K562 (cell line): ENCODE data around the gene MMP1. TPM values are rescaled to one million over a fixed set of nuclear protein-coding genes. Genes with fewer than 3 reads are reported as not detected.

ENCODE experiments used
- ATAC-seq: fragments of 200-7000 bp; cut with Tn5 transposase; 3 replicates; pipeline ENCODE4 v1.9.1; 2020; ENCODE audit warnings: moderate library complexity
- BruUV-seq: library from RNA; stranded (reverse); fragments of 400-500 nt; replicated peaks from 2 replicates; lab custom pipeline; 2021; lab: Mats Ljungman, UMichigan
- CTCF ChIA-PET: fragments of 300-600 bp; formaldehyde crosslinking; extraction: SDS; loops from one replicate; lab custom pipeline; 2021; ENCODE audit warnings: low intra/inter-chr PET ratio; lab: Yijun Ruan, JAX
- POLR2A ChIA-PET: fragments of 300-600, 350-650 bp; sonication (Branson Sonifier 250); formaldehyde crosslinking; extraction: SDS; loops from one replicate; lab custom pipeline; 2021; ENCODE audit warnings: antibody characterized with exemption, inconsistent platforms; lab: Yijun Ruan, JAX
- DNase-seq, 4 experiments: peaks; one replicate each; pipeline versions ENCODE4 v3.0.0 to v3.0.0-alpha.2; 2011 to 2018; ENCODE audit warnings: low spot score in 3 of 4, mixed read lengths in 3 of 4; ENCODE audit errors: extremely low read depth in 1 of 4
- FAIRE-seq: peaks from 2 replicates; lab custom pipeline; 2011; peaks lifted over from hg19 to GRCh38; lab: Jason Lieb, UNC
- H2AFZ ChIP-seq: 2 replicates; pipeline ENCODE4 v1.6.0; 2011; ENCODE audit warnings: low read depth, low read length, control low read depth, inconsistent platforms
- H3K27ac ChIP-seq: fragments of 200-600 bp; 3 replicates; pipeline ENCODE4 v1.8.0; 2011; ENCODE audit warnings: low read depth, mild to moderate bottlenecking, control low read depth, inconsistent platforms, low read length, moderate library complexity, mixed read lengths; ENCODE audit errors: extremely low read depth
- H3K27me3 ChIP-seq, 2 experiments: fragments of 300-600 bp in 1 of 2; 2 replicates in 1 of 2; 3 replicates in 1 of 2; pipeline versions ENCODE4 v1.6.0 to v1.8.0; 2011; ENCODE audit warnings: inconsistent platforms in 2 of 2, low read length in 2 of 2, mild to moderate bottlenecking in 1 of 2, mixed read lengths in 1 of 2, moderate library complexity in 1 of 2; ENCODE audit not compliant: control insufficient read depth in 2 of 2, insufficient read depth in 2 of 2
- H3K36me3 ChIP-seq: fragments of 300-600 bp; 3 replicates; pipeline ENCODE4 v1.8.0; 2011; ENCODE audit warnings: mild to moderate bottlenecking, low read length, inconsistent platforms; ENCODE audit not compliant: control insufficient read depth, insufficient read depth
- H3K4me1 ChIP-seq, 2 experiments: fragments of 200-600 bp in 1 of 2; replicated peaks in 1 of 2; 2 replicates in 1 of 2; 3 replicates in 1 of 2; pipeline versions ENCODE4 v1.5.1 to v1.8.0; 2011; ENCODE audit warnings: inconsistent platforms in 2 of 2, low read length in 2 of 2, mild to moderate bottlenecking in 1 of 2, mixed read lengths in 1 of 2, moderate library complexity in 1 of 2; ENCODE audit not compliant: control insufficient read depth in 2 of 2, insufficient read depth in 2 of 2
- H3K4me2 ChIP-seq: 2 replicates; pipeline ENCODE4 v1.6.1; 2011; ENCODE audit warnings: low read length, control low read depth, inconsistent platforms, mixed read lengths; ENCODE audit not compliant: insufficient read depth
- H3K4me3 ChIP-seq: fragments of 200-600 bp; sonication (generic), shearing (Covaris generic); 2 replicates; pipeline ENCODE4 v1.5.1; 2016; ENCODE audit warnings: control low read depth, inconsistent platforms
- H3K79me2 ChIP-seq: fragments of 200-600 bp; 3 replicates; pipeline ENCODE4 v1.8.0; 2011; ENCODE audit warnings: low read length, inconsistent platforms; ENCODE audit not compliant: control insufficient read depth, insufficient read depth
- H3K9ac ChIP-seq, 2 experiments: 2 replicates each; pipeline versions ENCODE4 v1.6.0 to v1.6.1; 2011; ENCODE audit warnings: low read depth in 2 of 2, low read length in 2 of 2, control low read depth in 1 of 2, inconsistent platforms in 1 of 2, mild to moderate bottlenecking in 1 of 2, mixed read lengths in 1 of 2; ENCODE audit not compliant: insufficient read depth in 1 of 2
- H3K9me1 ChIP-seq: one replicate; pipeline ENCODE4 v1.6.0; 2011; ENCODE audit warnings: inconsistent platforms, mild to moderate bottlenecking, low read length, moderate library complexity; ENCODE audit not compliant: control insufficient read depth, insufficient read depth
- H3K9me3 ChIP-seq: replicated peaks from 2 replicates; pipeline ENCODE4 v1.5.1; 2011; ENCODE audit warnings: low read depth, low read length, inconsistent platforms; ENCODE audit not compliant: control insufficient read depth, insufficient read depth
- H4K20me1 ChIP-seq: replicated peaks from 2 replicates; pipeline ENCODE4 v1.6.1; 2011; ENCODE audit warnings: low read length, inconsistent platforms, mixed read lengths; ENCODE audit not compliant: control insufficient read depth, insufficient read depth
- DACH1 ChIP-seq: fragments of 450-650 bp; IDR thresholded peaks from 2 replicates; pipeline ENCODE4 v1.6.1; 2018; ENCODE audit not compliant: partially characterized antibody
- HNRNPH1 ChIP-seq: fragments of 200-400 bp; formaldehyde crosslinking; optimal IDR thresholded peaks from 2 replicates; pipeline ENCODE3; 2017; ENCODE audit warnings: low read depth, mild to moderate bottlenecking, low read length, moderate library complexity
- KLF10 ChIP-seq: fragments of 250-450 bp; sonication (Bioruptor Pico); IDR thresholded peaks from 2 replicates; pipeline ENCODE4 v1.6.1; 2021; ENCODE audit warnings: matching md5 sums
- LEF1 ChIP-seq: fragments of 450-650 bp; IDR thresholded peaks from 2 replicates; pipeline ENCODE4 v1.6.1; 2016; ENCODE audit warnings: mild to moderate bottlenecking
- MAZ ChIP-seq, 2 experiments: fragments of 450-650 bp in 1 of 2; sonication (generic) in 1 of 2; formaldehyde crosslinking; IDR thresholded peaks in 1 of 2; conservative IDR thresholded peaks in 1 of 2; 2 replicates each; pipeline versions ENCODE4 v1.4.0 to v1.5.0; 2020; ENCODE audit warnings: mild to moderate bottlenecking in 1 of 2, missing genetic modification reagents in 1 of 2
- MIER1 ChIP-seq: fragments of 450-650 bp; IDR thresholded peaks from 2 replicates; pipeline ENCODE4 v1.6.1; 2016; ENCODE audit warnings: antibody characterized with exemption, mild to moderate bottlenecking, low read depth
- MXI1 ChIP-seq: IDR thresholded peaks from 2 replicates; pipeline ENCODE4 v1.6.1; 2011; ENCODE audit warnings: low read depth, mild to moderate bottlenecking, improper control_type of control experiment, low read length
- RHOXF2B ChIP-seq: fragments of 250-450 bp; sonication (Bioruptor Pico); conservative IDR thresholded peaks from 2 replicates; pipeline ENCODE4 v1.5.1; 2021
- SRSF7 ChIP-seq: fragments of 200-400 bp; formaldehyde crosslinking; optimal IDR thresholded peaks from 2 replicates; pipeline ENCODE3; 2017; ENCODE audit warnings: mild to moderate bottlenecking, low read depth, low read length
- XRCC3 ChIP-seq: fragments of 450-650 bp; IDR thresholded peaks from 2 replicates; pipeline ENCODE4 v1.6.1; 2017; ENCODE audit warnings: mild to moderate bottlenecking, moderate library complexity
- ZNF217 ChIP-seq: sonication (generic); formaldehyde crosslinking; IDR thresholded peaks from 2 replicates; pipeline ENCODE4 v1.8.0; 2022; ENCODE audit warnings: mild to moderate bottlenecking, missing genetic modification reagents
- ZNF444 ChIP-seq: fragments of 250-450 bp; sonication (Bioruptor Pico); IDR thresholded peaks from 2 replicates; pipeline ENCODE4 v1.4.0; 2020; ENCODE audit warnings: mild to moderate bottlenecking, moderate library complexity
- ZNF561 ChIP-seq: fragments of 450-650 bp; formaldehyde crosslinking; conservative IDR thresholded peaks from 2 replicates; pipeline ENCODE4 v1.4.0; 2020; ENCODE audit warnings: mild to moderate bottlenecking, moderate library complexity
- ZNF586 ChIP-seq: fragments of 450-650 bp; formaldehyde crosslinking; conservative IDR thresholded peaks from 2 replicates; pipeline ENCODE4 v1.4.0; 2020; ENCODE audit warnings: mild to moderate bottlenecking, moderate library complexity
- ZNF695 ChIP-seq: fragments of 450-650 bp; formaldehyde crosslinking; IDR thresholded peaks from 2 replicates; pipeline ENCODE4 v1.4.0; 2020; ENCODE audit warnings: mild to moderate bottlenecking, moderate library complexity
- WGBS: fragments of 100-300 bp; shearing (Covaris generic); methylation state at CpG from one replicate; pipeline ENCODE4 v1.1.6; 2016; ENCODE audit warnings: low coverage, mixed read lengths; ENCODE audit not compliant: insufficient coverage; ENCODE audit errors: missing lambda C conversion rate; 5-methylcytosine and 5-hydroxymethylcytosine counted together
- in situ Hi-C: fragments of 300-500 bp; cut with MboI; formaldehyde crosslinking; loops from 4 replicates; pipeline ENCODE4 v1.15.0; 2018; ENCODE audit warnings: inconsistent platforms, mixed read lengths
- intact Hi-C: fragments of 100-400 bp; cut with micrococcal nuclease; formaldehyde crosslinking; loops from 2 replicates; pipeline ENCODE4 v1.14.2; 2022
- polyA plus RNA-seq, 8 experiments: library from polyadenylated mRNA; depleted of rRNA in 4 of 8; stranded (reverse) in 5 of 8; unstranded in 3 of 8; fragments of >200 nt; fragmentation: Nextera tagmentation in 2 of 8; fragmentation: Illumina TruSeq in 1 of 8; extraction: Ambion mirVana in 2 of 8; extraction: Trizol in 1 of 8; gene quantifications; 2 replicates each; pipeline versions ENCODE4 v1.2.1 to v1.2.3, GENCODE V29; 2011 to 2014; ENCODE audit warnings: inconsistent platforms in 1 of 8, missing spikeins in 1 of 8
- total RNA-seq, 7 experiments: library from RNA; depleted of rRNA in 6 of 7; stranded (reverse); fragments of >200 nt in 6 of 7; fragmentation: Illumina TruSeq in 2 of 7; extraction: Trizol in 2 of 7; gene quantifications; 2 replicates each; pipeline versions ENCODE4 v1.2.1 to v1.2.3, GENCODE V29; 2011 to 2021; ENCODE audit warnings: low replicate concordance in 1 of 7
- TF ChIP-seq, protein P1 (sequence below), 2 experiments: fragments of 450-650 bp in 1 of 2; sonication (generic) in 1 of 2; formaldehyde crosslinking; conservative IDR thresholded peaks; 2 replicates each; pipeline versions ENCODE4 v1.4.0 to v1.8.1; 2020 to 2022; ENCODE audit warnings: mild to moderate bottlenecking in 1 of 2, missing genetic modification reagents in 1 of 2
- TF ChIP-seq, protein P2 (sequence below): IDR thresholded peaks from 2 replicates; pipeline ENCODE4 v1.6.1; 2016; ENCODE audit warnings: missing genetic modification characterization, missing compliant biosample characterization
- TF ChIP-seq, protein P3 (sequence below), 3 experiments: fragments of 200-800 bp in 1 of 3; fragments of 250-450 bp in 1 of 3; fragments of 450-650 bp in 1 of 3; sonication (Bioruptor Pico) in 1 of 3; sonication (Bioruptor generic) in 1 of 3; formaldehyde crosslinking in 1 of 3; IDR thresholded peaks; 2 replicates each; pipeline versions ENCODE4 v1.6.1 to v1.8.0; 2016 to 2022; ENCODE audit warnings: mild to moderate bottlenecking in 2 of 3, missing genetic modification characterization in 2 of 3, missing compliant biosample characterization in 1 of 3, moderate library complexity in 1 of 3

Gene MMP1
- total and polyA plus RNA-seq, 9 of the 15 experiments (the other 6 are each of a cell fraction or from before 2014, with no cell fraction given), result 0.06 to 0.33 (median 0.15) TPM; not detected in 2

GRCh38 chr11:102802341-102802740 lies 4.4 kb upstream of the MMP1 start:
- in situ Hi-C loops, result no loop called here
- no peak overlapping the region for H3K4me2 ChIP-seq

More at GRCh38 chr11:102802341-102802740, 4.4 kb upstream of the MMP1 start:
- H3K4me1 ChIP-seq, result no peaks in the 10 kb centered on the region
- ChIA-PET POLR2A (no interaction called here), CTCF (no interaction called here)
- no peak overlapping the region for H3K4me3 ChIP-seq
- WGBS, result 0% methylated on average over 2 of the region's 2 CpGs
- no peak for ATAC-seq
- no peaks in the 10 kb centered on the region for H3K9me3 ChIP-seq
- no TSS peak for BruUV-seq
- H3K36me3 ChIP-seq, result no peaks in the 10 kb centered on the region
- no peaks in the 10 kb centered on the region for H3K27me3 ChIP-seq
- H3K79me2 ChIP-seq, result no peaks in the 10 kb centered on the region
- no peak overlapping the region for H3K9ac ChIP-seq
- no peak for FAIRE-seq
- H4K20me1 ChIP-seq, result no peaks in the 10 kb centered on the region
- no peaks in the 10 kb centered on the region for H3K9me1 ChIP-seq
- no peak overlapping the region for H2AFZ ChIP-seq
- no peak for TF ChIP-seq HNRNPH1
- no peak for TF ChIP-seq RHOXF2B (CRISPR knock-in tag)
- no peak for TF ChIP-seq MIER1
- no peak for TF ChIP-seq XRCC3
- TF ChIP-seq ZNF561 (CRISPR knock-in tag), result no peak
- TF ChIP-seq ZNF695, result no peak
- no peak for TF ChIP-seq MXI1
- no peak for TF ChIP-seq LEF1
- no peak for TF ChIP-seq DACH1
- TF ChIP-seq KLF10, result no peak
- TF ChIP-seq, protein P1, sequence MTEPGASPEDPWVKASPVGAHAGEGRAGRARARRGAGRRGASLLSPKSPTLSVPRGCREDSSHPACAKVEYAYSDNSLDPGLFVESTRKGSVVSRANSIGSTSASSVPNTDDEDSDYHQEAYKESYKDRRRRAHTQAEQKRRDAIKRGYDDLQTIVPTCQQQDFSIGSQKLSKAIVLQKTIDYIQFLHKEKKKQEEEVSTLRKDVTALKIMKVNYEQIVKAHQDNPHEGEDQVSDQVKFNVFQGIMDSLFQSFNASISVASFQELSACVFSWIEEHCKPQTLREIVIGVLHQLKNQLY (CRISPR knock-in tag; conservative IDR thresholded peaks at IDR 0.05), result no peak
- TF ChIP-seq, protein P2, sequence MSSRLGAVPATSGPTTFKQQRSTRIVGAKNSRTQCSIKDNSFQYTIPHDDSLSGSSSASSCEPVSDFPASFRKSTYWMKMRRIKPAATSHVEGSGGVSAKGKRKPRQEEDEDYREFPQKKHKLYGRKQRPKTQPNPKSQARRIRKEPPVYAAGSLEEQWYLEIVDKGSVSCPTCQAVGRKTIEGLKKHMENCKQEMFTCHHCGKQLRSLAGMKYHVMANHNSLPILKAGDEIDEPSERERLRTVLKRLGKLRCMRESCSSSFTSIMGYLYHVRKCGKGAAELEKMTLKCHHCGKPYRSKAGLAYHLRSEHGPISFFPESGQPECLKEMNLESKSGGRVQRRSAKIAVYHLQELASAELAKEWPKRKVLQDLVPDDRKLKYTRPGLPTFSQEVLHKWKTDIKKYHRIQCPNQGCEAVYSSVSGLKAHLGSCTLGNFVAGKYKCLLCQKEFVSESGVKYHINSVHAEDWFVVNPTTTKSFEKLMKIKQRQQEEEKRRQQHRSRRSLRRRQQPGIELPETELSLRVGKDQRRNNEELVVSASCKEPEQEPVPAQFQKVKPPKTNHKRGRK (tag), result no peak
- TF ChIP-seq, protein P3, sequence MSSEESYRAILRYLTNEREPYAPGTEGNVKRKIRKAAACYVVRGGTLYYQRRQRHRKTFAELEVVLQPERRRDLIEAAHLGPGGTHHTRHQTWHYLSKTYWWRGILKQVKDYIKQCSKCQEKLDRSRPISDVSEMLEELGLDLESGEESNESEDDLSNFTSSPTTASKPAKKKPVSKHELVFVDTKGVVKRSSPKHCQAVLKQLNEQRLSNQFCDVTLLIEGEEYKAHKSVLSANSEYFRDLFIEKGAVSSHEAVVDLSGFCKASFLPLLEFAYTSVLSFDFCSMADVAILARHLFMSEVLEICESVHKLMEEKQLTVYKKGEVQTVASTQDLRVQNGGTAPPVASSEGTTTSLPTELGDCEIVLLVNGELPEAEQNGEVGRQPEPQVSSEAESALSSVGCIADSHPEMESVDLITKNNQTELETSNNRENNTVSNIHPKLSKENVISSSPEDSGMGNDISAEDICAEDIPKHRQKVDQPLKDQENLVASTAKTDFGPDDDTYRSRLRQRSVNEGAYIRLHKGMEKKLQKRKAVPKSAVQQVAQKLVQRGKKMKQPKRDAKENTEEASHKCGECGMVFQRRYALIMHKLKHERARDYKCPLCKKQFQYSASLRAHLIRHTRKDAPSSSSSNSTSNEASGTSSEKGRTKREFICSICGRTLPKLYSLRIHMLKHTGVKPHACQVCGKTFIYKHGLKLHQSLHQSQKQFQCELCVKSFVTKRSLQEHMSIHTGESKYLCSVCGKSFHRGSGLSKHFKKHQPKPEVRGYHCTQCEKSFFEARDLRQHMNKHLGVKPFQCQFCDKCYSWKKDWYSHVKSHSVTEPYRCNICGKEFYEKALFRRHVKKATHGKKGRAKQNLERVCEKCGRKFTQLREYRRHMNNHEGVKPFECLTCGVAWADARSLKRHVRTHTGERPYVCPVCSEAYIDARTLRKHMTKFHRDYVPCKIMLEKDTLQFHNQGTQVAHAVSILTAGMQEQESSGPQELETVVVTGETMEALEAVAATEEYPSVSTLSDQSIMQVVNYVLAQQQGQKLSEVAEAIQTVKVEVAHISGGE (CRISPR knock-in tag; IDR thresholded peaks at IDR 0.05), result no peak
- TF ChIP-seq SRSF7, result no peak
- TF ChIP-seq MAZ (CRISPR knock-in tag; conservative IDR thresholded peaks at IDR 0.05 in 1 of 2, IDR thresholded peaks at IDR 0.05 in 1 of 2), result no peak
- no peak for TF ChIP-seq ZNF217 (CRISPR knock-in tag)
- TF ChIP-seq ZNF444, result no peak
- TF ChIP-seq ZNF586, result no peak
- DNase-seq, result no peak
- intact Hi-C loops, result loop anchor here (10.0 kb wide), 1 partner anchor 142 kb away; no protein-coding TSS in a partner anchor
- no peak overlapping the region for H3K27ac ChIP-seq
